SK-N-MC (cell line): ENCODE measurements around the gene CLTCL1.

ENCODE experiments used
- EZH2 ChIP-seq: fragments of 200-600 bp; sonication (generic); IDR thresholded peaks from one replicate; pipeline ENCODE4 v1.6.1; 2017; ENCODE audit warnings: antibody characterized with exemption
- POLR2AphosphoS5 ChIP-seq: IDR thresholded peaks from 2 replicates; pipeline ENCODE4 v1.6.1; 2012; ENCODE audit warnings: mild to moderate bottlenecking, low read depth, low read length, borderline replicate concordance

- TF ChIP-seq POLR2AphosphoS5: no peak
- TF ChIP-seq EZH2: no peak
Measured at GRCh38 chr22:19290400-19291217, 910 bp downstream of the CLTCL1 start.
